Liver (tissue), 9 donors: Measurements from ENCODE around the gene SEBOX. TPM values are rescaled to one million over a fixed set of nuclear protein-coding genes. Genes with fewer than 3 reads are reported as not detected.
A peak's percentile ranks its signal among the peaks of the same experiment; 100 is the strongest.

Experiments
- DNase-seq: peaks from one replicate; pipeline ENCODE4 v3.0.0-alpha.2; 2017; ENCODE audit warnings: low spot score
- H3K27ac ChIP-seq, 2 donors: one replicate each; pipeline ENCODE4 v1.7.0; 2013; ENCODE audit warnings: inconsistent platforms in 2 of 2, low read length in 2 of 2, control low read depth in 1 of 2, low read depth in 1 of 2, mild to moderate bottlenecking in 1 of 2
- H3K27me3 ChIP-seq, 4 donors: one replicate each; pipeline versions ENCODE4 v1.6.1 to v1.7.0; 2013; ENCODE audit warnings: low read length in 3 of 4, inconsistent platforms in 1 of 4, mild to moderate bottlenecking in 1 of 4, moderate library complexity in 1 of 4; ENCODE audit not compliant: control insufficient read depth in 4 of 4, insufficient read depth in 4 of 4
- H3K36me3 ChIP-seq, 4 donors: one replicate each; pipeline versions ENCODE4 v1.6.1 to v1.7.0; 2013; ENCODE audit warnings: low read length in 3 of 4, mild to moderate bottlenecking in 3 of 4, low read depth in 1 of 4, moderate library complexity in 1 of 4; ENCODE audit not compliant: control insufficient read depth in 4 of 4, insufficient read depth in 3 of 4
- H3K4me1 ChIP-seq, 4 donors: one replicate each; pipeline versions ENCODE4 v1.6.1 to v1.7.0; 2013; ENCODE audit warnings: low read length in 3 of 4, mild to moderate bottlenecking in 3 of 4, moderate library complexity in 1 of 4; ENCODE audit not compliant: control insufficient read depth in 4 of 4, insufficient read depth in 4 of 4
- H3K4me3 ChIP-seq, 3 donors: one replicate each; pipeline versions ENCODE4 v1.6.1 to v1.7.0; 2013; ENCODE audit warnings: low read length in 3 of 3, control low read depth in 1 of 3, low read depth in 1 of 3, mild to moderate bottlenecking in 1 of 3
- H3K9ac ChIP-seq, 2 donors: one replicate each; pipeline ENCODE4 v1.7.0; 2013; ENCODE audit warnings: low read length in 2 of 2, mild to moderate bottlenecking in 2 of 2, moderate library complexity in 2 of 2, control low read depth in 1 of 2, low read depth in 1 of 2
- H3K9me3 ChIP-seq, 4 donors: one replicate each; pipeline versions ENCODE4 v1.6.1 to v1.7.0; 2013; ENCODE audit warnings: low read length in 3 of 4; ENCODE audit not compliant: control insufficient read depth in 4 of 4
- ATF3 ChIP-seq: IDR thresholded peaks from 2 replicates; pipeline ENCODE4 v1.6.1; 2016; ENCODE audit warnings: antibody characterized with exemption
- EGR1 ChIP-seq, 2 donors: IDR thresholded peaks; 2 replicates each; pipeline ENCODE4 v1.6.1; 2016 to 2018; ENCODE audit warnings: antibody characterized with exemption in 2 of 2, low read depth in 2 of 2
- FOXA1 ChIP-seq: IDR thresholded peaks from 2 replicates; pipeline ENCODE4 v1.6.1; 2016; ENCODE audit warnings: antibody characterized with exemption
- FOXA2 ChIP-seq: IDR thresholded peaks from 2 replicates; pipeline ENCODE4 v1.6.1; 2016; ENCODE audit warnings: antibody characterized with exemption
- GABPA ChIP-seq, 2 donors: IDR thresholded peaks in 1 of 2; conservative IDR thresholded peaks in 1 of 2; 2 replicates each; pipeline ENCODE4 v1.6.1; 2016; ENCODE audit warnings: antibody characterized with exemption in 2 of 2, mild to moderate bottlenecking in 1 of 2, moderate library complexity in 1 of 2
- HNF4G ChIP-seq: IDR thresholded peaks from 2 replicates; pipeline ENCODE4 v1.6.1; 2016; ENCODE audit warnings: antibody characterized with exemption
- JUND ChIP-seq, 2 donors: IDR thresholded peaks; 2 replicates each; pipeline ENCODE4 v1.6.1; 2016; ENCODE audit warnings: antibody characterized with exemption in 2 of 2
- MAX ChIP-seq: IDR thresholded peaks from 2 replicates; pipeline ENCODE4 v1.6.1; 2016; ENCODE audit warnings: antibody characterized with exemption
- NR2F2 ChIP-seq: IDR thresholded peaks from 2 replicates; pipeline ENCODE4 v1.6.1; 2016; ENCODE audit warnings: antibody characterized with exemption
- RAD21 ChIP-seq, 2 donors: IDR thresholded peaks; 2 replicates each; pipeline ENCODE4 v1.6.1; 2016; ENCODE audit warnings: antibody characterized with exemption in 2 of 2, mild to moderate bottlenecking in 2 of 2
- SP1 ChIP-seq: IDR thresholded peaks from 2 replicates; pipeline ENCODE4 v1.6.1; 2018; ENCODE audit warnings: antibody characterized with exemption, mild to moderate bottlenecking
- TAF1 ChIP-seq: conservative IDR thresholded peaks from 2 replicates; pipeline ENCODE4 v1.6.1; 2016; ENCODE audit warnings: antibody characterized with exemption, mild to moderate bottlenecking
- YY1 ChIP-seq: IDR thresholded peaks from 2 replicates; pipeline ENCODE4 v1.6.1; 2016; ENCODE audit warnings: antibody characterized with exemption, mild to moderate bottlenecking
- WGBS: extraction: QIAGEN DNeasy Blood & Tissue Kit; methylation state at CpG from one replicate; pipeline ENCODE4 v1.1.7; 2013; 5-methylcytosine and 5-hydroxymethylcytosine counted together
- polyA plus RNA-seq, 2 donors: library from polyadenylated mRNA; stranded (reverse) in 1 of 2; unstranded in 1 of 2; fragments of 200-250 nt in 1 of 2; fragments of >200 nt in 1 of 2; fragmentation: Nextera tagmentation in 1 of 2; extraction: Ambion mirVana in 1 of 2; gene quantifications; one replicate each; pipeline versions ENCODE4 v1.2.1 to v1.2.3, GENCODE V29; 2013 to 2015
- total RNA-seq, 2 donors: library from RNA; depleted of rRNA; stranded (reverse); fragments of >200 nt; gene quantifications; one replicate each; pipeline ENCODE4 v1.2.3, GENCODE V29; 2014
- TF ChIP-seq, protein P1 (sequence below): IDR thresholded peaks from 2 replicates; pipeline ENCODE4 v1.6.1; 2016; ENCODE audit warnings: antibody characterized with exemption, mild to moderate bottlenecking
- TF ChIP-seq, protein P2 (sequence below): fragments of 150-350 bp; IDR thresholded peaks from 2 replicates; pipeline ENCODE4 v1.5.1; 2017; ENCODE audit warnings: improper control_type of control experiment, low read depth, low read length; ENCODE audit not compliant: missing input control
- donor health status: healthy.
- donor health status: healthy.
- donor health status: healthy.
- donor health status: healthy.
- donor health status: healthy.

Gene SEBOX
- total and polyA plus RNA-seq, 4 donors = 0.19 to 0.59 TPM; not detected in 2

GRCh38 chr17:28369684-28370034 is 4.7 kb upstream of the SEBOX start:
- TF ChIP-seq ATF3 = no peak
- TF ChIP-seq GABPA (IDR thresholded peaks at IDR 0.05 in 1 of 2, conservative IDR thresholded peaks at IDR 0.05 in 1 of 2) = no peak
- no peak for TF ChIP-seq TAF1
- no peak for TF ChIP-seq RAD21 (IDR thresholded peaks at IDR 0.05)
- no peak for TF ChIP-seq FOXA1
- TF ChIP-seq JUND (IDR thresholded peaks at IDR 0.05) = no peak
- no peak for TF ChIP-seq NR2F2
- TF ChIP-seq, protein P1, sequence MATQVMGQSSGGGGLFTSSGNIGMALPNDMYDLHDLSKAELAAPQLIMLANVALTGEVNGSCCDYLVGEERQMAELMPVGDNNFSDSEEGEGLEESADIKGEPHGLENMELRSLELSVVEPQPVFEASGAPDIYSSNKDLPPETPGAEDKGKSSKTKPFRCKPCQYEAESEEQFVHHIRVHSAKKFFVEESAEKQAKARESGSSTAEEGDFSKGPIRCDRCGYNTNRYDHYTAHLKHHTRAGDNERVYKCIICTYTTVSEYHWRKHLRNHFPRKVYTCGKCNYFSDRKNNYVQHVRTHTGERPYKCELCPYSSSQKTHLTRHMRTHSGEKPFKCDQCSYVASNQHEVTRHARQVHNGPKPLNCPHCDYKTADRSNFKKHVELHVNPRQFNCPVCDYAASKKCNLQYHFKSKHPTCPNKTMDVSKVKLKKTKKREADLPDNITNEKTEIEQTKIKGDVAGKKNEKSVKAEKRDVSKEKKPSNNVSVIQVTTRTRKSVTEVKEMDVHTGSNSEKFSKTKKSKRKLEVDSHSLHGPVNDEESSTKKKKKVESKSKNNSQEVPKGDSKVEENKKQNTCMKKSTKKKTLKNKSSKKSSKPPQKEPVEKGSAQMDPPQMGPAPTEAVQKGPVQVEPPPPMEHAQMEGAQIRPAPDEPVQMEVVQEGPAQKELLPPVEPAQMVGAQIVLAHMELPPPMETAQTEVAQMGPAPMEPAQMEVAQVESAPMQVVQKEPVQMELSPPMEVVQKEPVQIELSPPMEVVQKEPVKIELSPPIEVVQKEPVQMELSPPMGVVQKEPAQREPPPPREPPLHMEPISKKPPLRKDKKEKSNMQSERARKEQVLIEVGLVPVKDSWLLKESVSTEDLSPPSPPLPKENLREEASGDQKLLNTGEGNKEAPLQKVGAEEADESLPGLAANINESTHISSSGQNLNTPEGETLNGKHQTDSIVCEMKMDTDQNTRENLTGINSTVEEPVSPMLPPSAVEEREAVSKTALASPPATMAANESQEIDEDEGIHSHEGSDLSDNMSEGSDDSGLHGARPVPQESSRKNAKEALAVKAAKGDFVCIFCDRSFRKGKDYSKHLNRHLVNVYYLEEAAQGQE = no peak
- TF ChIP-seq SP1 = no peak
- TF ChIP-seq, protein P2, sequence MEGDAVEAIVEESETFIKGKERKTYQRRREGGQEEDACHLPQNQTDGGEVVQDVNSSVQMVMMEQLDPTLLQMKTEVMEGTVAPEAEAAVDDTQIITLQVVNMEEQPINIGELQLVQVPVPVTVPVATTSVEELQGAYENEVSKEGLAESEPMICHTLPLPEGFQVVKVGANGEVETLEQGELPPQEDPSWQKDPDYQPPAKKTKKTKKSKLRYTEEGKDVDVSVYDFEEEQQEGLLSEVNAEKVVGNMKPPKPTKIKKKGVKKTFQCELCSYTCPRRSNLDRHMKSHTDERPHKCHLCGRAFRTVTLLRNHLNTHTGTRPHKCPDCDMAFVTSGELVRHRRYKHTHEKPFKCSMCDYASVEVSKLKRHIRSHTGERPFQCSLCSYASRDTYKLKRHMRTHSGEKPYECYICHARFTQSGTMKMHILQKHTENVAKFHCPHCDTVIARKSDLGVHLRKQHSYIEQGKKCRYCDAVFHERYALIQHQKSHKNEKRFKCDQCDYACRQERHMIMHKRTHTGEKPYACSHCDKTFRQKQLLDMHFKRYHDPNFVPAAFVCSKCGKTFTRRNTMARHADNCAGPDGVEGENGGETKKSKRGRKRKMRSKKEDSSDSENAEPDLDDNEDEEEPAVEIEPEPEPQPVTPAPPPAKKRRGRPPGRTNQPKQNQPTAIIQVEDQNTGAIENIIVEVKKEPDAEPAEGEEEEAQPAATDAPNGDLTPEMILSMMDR = no peak
- TF ChIP-seq YY1 = no peak
- WGBS = 28% methylated on average over 10 of the region's 10 CpGs
- no peak for DNase-seq

GRCh38 chr17:28368915-28369683 is 4.1 kb upstream of the SEBOX start:
- peak overlapping the region; percentile 75 to 77 for H3K27ac ChIP-seq
- peak overlapping the region; percentile 68 to 93 (median 72) for H3K4me3 ChIP-seq
- H3K36me3 ChIP-seq = peaks cover 3 to 12% (median 8%) of the 10 kb centered on the region in 4 donors
- no peak for DNase-seq
- H3K9ac ChIP-seq = peak overlapping the region; percentile 82 to 93
- 35% methylated on average over 23 of the region's 23 CpGs for WGBS
- H3K4me1 ChIP-seq = peaks cover 4 to 57% (median 36%) of the 10 kb centered on the region in 4 donors
- H3K27me3 ChIP-seq = no peaks in the 10 kb centered on the region
- no peaks in the 10 kb centered on the region for H3K9me3 ChIP-seq
- TF ChIP-seq EGR1 (IDR thresholded peaks at IDR 0.05; ENCODE audit: low read depth in 2 of 2) = no peak
- TF ChIP-seq MAX = no peak
- TF ChIP-seq FOXA2 = no peak
- TF ChIP-seq HNF4G = no peak
- TF ChIP-seq, protein P2 = no peak
- TF ChIP-seq, protein P1 = no peak
- no peak for TF ChIP-seq TAF1
- no peak for TF ChIP-seq SP1
- TF ChIP-seq GABPA (IDR thresholded peaks at IDR 0.05 in 1 of 2, conservative IDR thresholded peaks at IDR 0.05 in 1 of 2) = no peak
- TF ChIP-seq ATF3 = no peak
- TF ChIP-seq NR2F2 = no peak
- no peak for TF ChIP-seq FOXA1

More at GRCh38 chr17:28369684-28370034, 4.7 kb upstream of the SEBOX start:
- no peaks in the 10 kb centered on the region for H3K9me3 ChIP-seq
- H3K27ac ChIP-seq = peak overlapping the region; percentile 75 to 77
- H3K4me1 ChIP-seq = peaks cover 4 to 57% (median 36%) of the 10 kb centered on the region in 4 donors
- peak overlapping the region; percentile 68 to 93 (median 72) for H3K4me3 ChIP-seq
- peaks cover 3 to 12% (median 8%) of the 10 kb centered on the region in 4 donors for H3K36me3 ChIP-seq
- no peaks in the 10 kb centered on the region for H3K27me3 ChIP-seq
- peak overlapping the region; percentile 82 to 93 for H3K9ac ChIP-seq
